ENCODE data around the gene SOST.

DNA sequence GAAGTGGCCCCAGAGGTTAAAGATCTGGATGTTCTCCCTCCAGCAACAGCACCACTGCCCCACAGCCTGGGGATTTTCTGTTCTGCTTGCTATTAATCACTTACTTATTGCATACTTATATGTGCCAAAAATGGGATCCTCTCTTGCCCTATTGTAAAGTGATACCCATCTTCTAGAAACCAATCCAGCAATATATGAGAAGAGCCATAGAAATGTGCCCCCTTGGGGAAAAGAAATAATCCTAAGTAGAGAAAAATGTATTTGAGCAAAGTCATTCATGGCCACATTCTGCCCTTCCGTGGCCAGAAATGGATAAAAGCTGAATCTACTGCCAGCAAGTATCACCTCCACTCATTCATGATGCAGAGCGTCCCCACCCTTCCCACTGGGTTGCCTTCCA is 20.9 kb downstream of the SOST start:
- TF ChIP-seq, protein P1, sequence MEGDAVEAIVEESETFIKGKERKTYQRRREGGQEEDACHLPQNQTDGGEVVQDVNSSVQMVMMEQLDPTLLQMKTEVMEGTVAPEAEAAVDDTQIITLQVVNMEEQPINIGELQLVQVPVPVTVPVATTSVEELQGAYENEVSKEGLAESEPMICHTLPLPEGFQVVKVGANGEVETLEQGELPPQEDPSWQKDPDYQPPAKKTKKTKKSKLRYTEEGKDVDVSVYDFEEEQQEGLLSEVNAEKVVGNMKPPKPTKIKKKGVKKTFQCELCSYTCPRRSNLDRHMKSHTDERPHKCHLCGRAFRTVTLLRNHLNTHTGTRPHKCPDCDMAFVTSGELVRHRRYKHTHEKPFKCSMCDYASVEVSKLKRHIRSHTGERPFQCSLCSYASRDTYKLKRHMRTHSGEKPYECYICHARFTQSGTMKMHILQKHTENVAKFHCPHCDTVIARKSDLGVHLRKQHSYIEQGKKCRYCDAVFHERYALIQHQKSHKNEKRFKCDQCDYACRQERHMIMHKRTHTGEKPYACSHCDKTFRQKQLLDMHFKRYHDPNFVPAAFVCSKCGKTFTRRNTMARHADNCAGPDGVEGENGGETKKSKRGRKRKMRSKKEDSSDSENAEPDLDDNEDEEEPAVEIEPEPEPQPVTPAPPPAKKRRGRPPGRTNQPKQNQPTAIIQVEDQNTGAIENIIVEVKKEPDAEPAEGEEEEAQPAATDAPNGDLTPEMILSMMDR (conservative IDR thresholded peaks at IDR 0.05 in 1 of 2, IDR thresholded peaks at IDR 0.05 in 1 of 2; ENCODE audit: low read depth in 1 of 2, low read length in 2 of 2) = no peak
- no peak for TF ChIP-seq EZH2 (IDR thresholded peaks at IDR 0.05; ENCODE audit: low read length, missing control alignments)

All from fibroblast of lung (primary cell).